Breast epithelium (tissue), 3 donors: ENCODE data around the gene RAB13.
A peak's percentile ranks its signal among the peaks of the same experiment; 100 is the strongest.

ENCODE experiments used
- POLR2AphosphoS5 ChIP-seq, 3 donors: sonication (generic); formaldehyde crosslinking; IDR thresholded peaks; one replicate each; pipeline ENCODE4 v1.6.1; 2017; ENCODE audit warnings: antibody characterized with exemption in 3 of 3
- TF ChIP-seq, protein P1 (sequence below), 3 donors: fragments of 450-650 bp; IDR thresholded peaks; one replicate each; pipeline ENCODE4 v1.5.1; 2016 to 2017; ENCODE audit warnings: antibody characterized with exemption in 3 of 3, mild to moderate bottlenecking in 3 of 3, moderate library complexity in 3 of 3

DNA sequence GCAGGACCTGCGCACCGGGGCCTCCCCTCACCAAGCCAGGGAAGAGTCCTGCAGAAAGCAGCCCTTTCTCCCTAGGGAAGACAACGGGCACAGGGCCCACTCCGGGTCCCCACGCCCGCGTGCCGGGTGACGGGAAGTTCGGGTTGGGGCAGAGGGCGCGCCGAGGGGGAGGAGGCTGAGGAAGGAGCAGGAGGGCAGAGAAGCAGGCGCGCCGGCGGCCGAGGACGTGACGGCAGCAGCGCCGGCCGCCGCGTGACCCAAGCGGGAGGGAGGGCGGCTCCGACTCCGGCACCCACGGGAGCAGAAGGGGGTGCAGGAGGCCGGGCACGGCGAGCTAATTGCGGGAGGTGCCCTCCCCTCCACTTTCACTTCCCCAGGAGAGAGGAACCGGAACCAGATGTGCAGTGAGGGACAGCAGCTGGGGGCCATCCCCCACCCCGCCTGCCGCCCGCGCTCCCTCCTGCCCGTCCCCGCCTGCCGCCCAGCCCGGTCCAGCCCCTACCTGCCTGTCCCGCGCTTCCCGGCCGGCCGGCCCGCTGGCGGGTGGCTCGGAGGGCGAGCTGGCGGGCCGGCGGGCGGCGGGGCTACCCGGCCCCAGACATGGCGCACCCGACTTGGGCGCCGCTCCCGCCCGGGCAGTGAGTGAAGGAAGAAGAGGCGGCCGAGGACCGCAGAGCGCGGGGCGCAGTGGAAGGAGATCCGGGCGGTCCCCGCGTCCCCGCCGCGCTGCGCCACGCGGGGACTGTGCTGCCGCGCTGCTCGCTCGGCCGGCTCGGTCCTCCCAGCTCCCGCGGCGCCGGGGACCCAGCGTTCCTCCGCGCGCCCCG, 40.1 kb downstream of the RAB13 start:
- TF ChIP-seq, protein P1, sequence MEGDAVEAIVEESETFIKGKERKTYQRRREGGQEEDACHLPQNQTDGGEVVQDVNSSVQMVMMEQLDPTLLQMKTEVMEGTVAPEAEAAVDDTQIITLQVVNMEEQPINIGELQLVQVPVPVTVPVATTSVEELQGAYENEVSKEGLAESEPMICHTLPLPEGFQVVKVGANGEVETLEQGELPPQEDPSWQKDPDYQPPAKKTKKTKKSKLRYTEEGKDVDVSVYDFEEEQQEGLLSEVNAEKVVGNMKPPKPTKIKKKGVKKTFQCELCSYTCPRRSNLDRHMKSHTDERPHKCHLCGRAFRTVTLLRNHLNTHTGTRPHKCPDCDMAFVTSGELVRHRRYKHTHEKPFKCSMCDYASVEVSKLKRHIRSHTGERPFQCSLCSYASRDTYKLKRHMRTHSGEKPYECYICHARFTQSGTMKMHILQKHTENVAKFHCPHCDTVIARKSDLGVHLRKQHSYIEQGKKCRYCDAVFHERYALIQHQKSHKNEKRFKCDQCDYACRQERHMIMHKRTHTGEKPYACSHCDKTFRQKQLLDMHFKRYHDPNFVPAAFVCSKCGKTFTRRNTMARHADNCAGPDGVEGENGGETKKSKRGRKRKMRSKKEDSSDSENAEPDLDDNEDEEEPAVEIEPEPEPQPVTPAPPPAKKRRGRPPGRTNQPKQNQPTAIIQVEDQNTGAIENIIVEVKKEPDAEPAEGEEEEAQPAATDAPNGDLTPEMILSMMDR (IDR thresholded peaks at IDR 0.05): no peak
- peak; percentile 52 to 82 (median 78) for TF ChIP-seq POLR2AphosphoS5 (IDR thresholded peaks at IDR 0.05)
